SK-N-SH (cell line): ENCODE data around the gene RIMS3. TPM values are rescaled to one million over a fixed set of nuclear protein-coding genes. Genes with fewer than 3 reads are reported as not detected.

Experiments
- CTCF ChIA-PET: fragments of 300-600, 350-600 bp; formaldehyde crosslinking; extraction: SDS; loops from one replicate; lab custom pipeline; 2021; lab: Yijun Ruan, JAX
- POLR2A ChIA-PET: fragments of 350-600 bp; sonication (Branson Sonifier 250); formaldehyde crosslinking; extraction: SDS; loops from one replicate; lab custom pipeline; 2020; ENCODE audit warnings: antibody characterized with exemption, inconsistent platforms; lab: Yijun Ruan, JAX
- DNase-seq: peaks from one replicate; pipeline ENCODE4 v3.0.0; 2012
- H2AFZ ChIP-seq: fragments of 200-600 bp; sonication (generic); 2 replicates; pipeline ENCODE4 v1.8.1; 2016; ENCODE audit warnings: antibody characterized with exemption, mild to moderate bottlenecking, low read depth
- H3F3A ChIP-seq: fragments of 200-600 bp; sonication (generic); replicated peaks from 2 replicates; pipeline ENCODE3; 2016; ENCODE audit warnings: antibody characterized with exemption, mild to moderate bottlenecking; ENCODE audit not compliant: insufficient read depth
- H3K27ac ChIP-seq, 2 experiments: fragments of 200-500 bp in 1 of 2; fragments of 200-600 bp in 1 of 2; sonication (Bioruptor generic) in 1 of 2; sonication (generic), shearing (Covaris generic) in 1 of 2; 2 replicates each; pipeline versions ENCODE4 v1.5.1 to v1.6.1; 2014 to 2016; ENCODE audit warnings: low read depth in 2 of 2, inconsistent platforms in 1 of 2, low read length in 1 of 2, mild to moderate bottlenecking in 1 of 2, mixed read lengths in 1 of 2
- H3K27me3 ChIP-seq: fragments of 200-600 bp; sonication (generic), shearing (Covaris generic); 2 replicates; pipeline ENCODE4 v1.6.1; 2016; ENCODE audit warnings: mixed run types; ENCODE audit not compliant: insufficient read depth
- H3K36me3 ChIP-seq, 2 experiments: fragments of 200-500 bp in 1 of 2; fragments of 200-600 bp in 1 of 2; sonication (Bioruptor generic) in 1 of 2; sonication (generic) in 1 of 2; replicated peaks in 1 of 2; 2 replicates each; pipeline versions ENCODE3 to v1.5.1; 2014 to 2016; ENCODE audit warnings: low read length in 1 of 2, mild to moderate bottlenecking in 1 of 2; ENCODE audit not compliant: insufficient read depth in 2 of 2, control insufficient read depth in 1 of 2
- H3K4me1 ChIP-seq, 2 experiments: fragments of 200-500 bp in 1 of 2; fragments of 200-600 bp in 1 of 2; sonication (Bioruptor generic) in 1 of 2; sonication (generic), shearing (Covaris generic) in 1 of 2; 2 replicates each; pipeline versions ENCODE4 v1.5.1 to v1.6.1; 2014 to 2016; ENCODE audit warnings: low read depth in 1 of 2, low read length in 1 of 2, mixed run types in 1 of 2; ENCODE audit not compliant: insufficient read depth in 2 of 2, control insufficient read depth in 1 of 2
- H3K4me2 ChIP-seq: fragments of 200-600 bp; sonication (generic), shearing (Covaris generic); 2 replicates; pipeline ENCODE4 v1.6.1; 2017; ENCODE audit warnings: mixed run types
- H3K4me3 ChIP-seq, 2 experiments: fragments of 200-500 bp in 1 of 2; fragments of 200-600 bp in 1 of 2; sonication (Bioruptor generic) in 1 of 2; sonication (generic), shearing (Covaris generic) in 1 of 2; 2 replicates each; pipeline versions ENCODE4 v1.5.1 to v1.8.1; 2014 to 2016; ENCODE audit warnings: low read depth in 2 of 2, inconsistent platforms in 1 of 2, low read length in 1 of 2, mild to moderate bottlenecking in 1 of 2, mixed read lengths in 1 of 2, moderate library complexity in 1 of 2
- H3K79me2 ChIP-seq: fragments of 200-600 bp; sonication (generic); 2 replicates; pipeline ENCODE4 v1.8.1; 2017; ENCODE audit warnings: mild to moderate bottlenecking; ENCODE audit not compliant: insufficient read depth
- H3K9ac ChIP-seq: fragments of 200-600 bp; sonication (generic); 2 replicates; pipeline ENCODE4 v1.6.1; 2017; ENCODE audit warnings: mixed run types
- H3K9me2 ChIP-seq: fragments of 200-600 bp; sonication (generic); 2 replicates; pipeline ENCODE4 v1.6.1; 2017; ENCODE audit warnings: mixed run types
- H3K9me3 ChIP-seq: fragments of 200-600 bp; sonication (generic); 2 replicates; pipeline ENCODE4 v1.6.1; 2017; ENCODE audit warnings: mixed run types, mild to moderate bottlenecking, moderate library complexity
- H4K20me1 ChIP-seq: fragments of 200-600 bp; sonication (generic); 2 replicates; pipeline ENCODE4 v1.6.1; 2017; ENCODE audit warnings: mild to moderate bottlenecking, mixed run types; ENCODE audit not compliant: insufficient read depth
- EP300 ChIP-seq, 2 experiments: IDR thresholded peaks; 2 replicates each; pipeline versions ENCODE4 v1.4.0 to v1.6.1; 2012; ENCODE audit warnings: borderline replicate concordance in 1 of 2, low read depth in 1 of 2, low read length in 1 of 2
- EZH2phosphoT487 ChIP-seq: fragments of 200-600 bp; sonication (generic); IDR thresholded peaks from 2 replicates; pipeline ENCODE4 v1.6.1; 2017; ENCODE audit warnings: low read depth, mixed run types, mild to moderate bottlenecking, antibody characterized with exemption, moderate library complexity, borderline replicate concordance
- GATA2 ChIP-seq: sonication (generic); formaldehyde crosslinking; IDR thresholded peaks from 2 replicates; pipeline ENCODE4 v1.5.0; 2020; ENCODE audit warnings: mild to moderate bottlenecking, missing genetic modification reagents
- JUND ChIP-seq: IDR thresholded peaks from 2 replicates; pipeline ENCODE4 v1.4.0; 2012
- MXI1 ChIP-seq: IDR thresholded peaks from 2 replicates; pipeline ENCODE4 v1.6.1; 2012; ENCODE audit warnings: mild to moderate bottlenecking, low read depth, low read length, improper control_type of control experiment
- NRF1 ChIP-seq: IDR thresholded peaks from 2 replicates; pipeline ENCODE4 v1.6.1; 2012; ENCODE audit warnings: low read depth, mild to moderate bottlenecking, low read length
- POLR2AphosphoS5 ChIP-seq: IDR thresholded peaks from 2 replicates; pipeline ENCODE4 v1.6.1; 2012; ENCODE audit warnings: low read depth, low read length
- RAD21 ChIP-seq: IDR thresholded peaks from 2 replicates; pipeline ENCODE4 v1.6.1; 2012; ENCODE audit warnings: mild to moderate bottlenecking, low read length
- SIN3A ChIP-seq: IDR thresholded peaks from 2 replicates; pipeline ENCODE4 v1.6.1; 2012; ENCODE audit warnings: low read depth, mild to moderate bottlenecking, low read length, moderate library complexity, borderline replicate concordance
- SMC3 ChIP-seq: IDR thresholded peaks from 2 replicates; pipeline ENCODE4 v1.6.1; 2012; ENCODE audit warnings: low read depth, low read length, improper control_type of control experiment
- WGBS: methylation state at CpG from one replicate; pipeline ENCODE4 v1.1.6; 2017; ENCODE audit warnings: low lambda C conversion rate; 5-methylcytosine and 5-hydroxymethylcytosine counted together
- polyA plus RNA-seq, 3 experiments: library from polyadenylated mRNA; depleted of rRNA; stranded (reverse); fragments of >200 nt; gene quantifications; 2 replicates each; pipeline ENCODE4 v1.2.3, GENCODE V29; 2012
- TF ChIP-seq, protein P1 (sequence below): fragments of 200-600 bp; sonication (generic); IDR thresholded peaks from 2 replicates; pipeline ENCODE4 v1.6.1; 2017; ENCODE audit warnings: antibody characterized with exemption, mild to moderate bottlenecking, moderate library complexity
- TF ChIP-seq, protein P2 (sequence below): IDR thresholded peaks from 2 replicates; pipeline ENCODE4 v1.6.1; 2012; ENCODE audit warnings: mild to moderate bottlenecking, low read depth, low read length, moderate library complexity
- TF ChIP-seq, protein P3 (sequence below): IDR thresholded peaks from 2 replicates; pipeline ENCODE4 v1.4.0; 2012; ENCODE audit warnings: low read depth, borderline replicate concordance

The RIMS3 gene
- polyA plus RNA-seq, 1 of the 3 experiments (the other 2 are of a cell fraction), result 1.9 TPM

DNA sequence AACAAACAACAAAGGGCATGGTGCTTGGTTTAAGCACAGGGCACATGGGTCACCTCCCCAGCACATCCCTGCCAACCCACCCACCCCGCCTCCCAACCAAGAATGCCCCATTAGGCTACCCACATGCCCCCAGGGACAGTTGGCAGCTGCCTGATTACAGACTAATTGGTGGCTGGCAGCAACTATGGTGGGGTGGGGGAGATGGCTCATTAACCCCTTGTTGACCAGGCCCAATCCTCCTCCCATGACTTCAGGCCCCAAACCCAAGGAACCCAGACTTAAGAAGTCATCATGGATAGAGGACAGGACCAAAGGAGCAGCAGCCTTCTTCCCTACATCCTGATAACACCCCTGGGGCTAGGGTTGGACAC, 1.3 kb downstream of the RIMS3 start:
- H3K9ac ChIP-seq, result no peak overlapping the region
- DNase-seq, result peak; percentile 73
- peak overlapping the region in 1 of 2 experiments; percentile 96; a peak in 2 of 4 replicates for H3K27ac ChIP-seq
- POLR2A ChIA-PET, result interaction anchor here (1.7 to 4.4 kb wide), 3 partner anchors 19 to 155 kb away, joined by 4 to 30 read pairs (median 11); partner anchors contain the start of genes EXO5 and NFYC
- H4K20me1 ChIP-seq, result no peaks in the 10 kb centered on the region
- H3K4me3 ChIP-seq, result peak overlapping the region in 1 of 2 experiments; percentile 65; a peak in 1 of 4 replicates
- peaks cover 15 to 50% of the 10 kb centered on the region in 2 experiments; a peak in 2 of 4 replicates for H3K4me1 ChIP-seq
- no peaks in the 10 kb centered on the region for H3K9me3 ChIP-seq
- no CpG with 5 or more reads among the region's 1 CpG for WGBS
- H2AFZ ChIP-seq, result no peak overlapping the region
- no peaks in the 10 kb centered on the region for H3K79me2 ChIP-seq
- 0 out of 2 replicates have a peak overlapping the region, but pooled peaks have one; percentile 73 for H3K4me2 ChIP-seq
- no peaks in the 10 kb centered on the region for H3K27me3 ChIP-seq
- CTCF ChIA-PET, result interaction anchor here (0.9 to 3.2 kb wide), 9 partner anchors 10 to 520 kb away, joined by 3 to 13 read pairs (median 4); partner anchors contain the start of gene NFYC
- H3K36me3 ChIP-seq, result no peaks in the 10 kb centered on the region
- H3K9me2 ChIP-seq, result no peaks in the 10 kb centered on the region
- TF ChIP-seq GATA2 (CRISPR knock-in tag) (peak; percentile 24), SIN3A (no peak), RAD21 (no peak), NRF1 (no peak), JUND (no peak), EZH2phosphoT487 (no peak), POLR2AphosphoS5 (no peak), EP300 (IDR thresholded peaks at IDR 0.05; ENCODE audit: borderline replicate concordance in 1 of 2, low read depth in 1 of 2, low read length in 1 of 2) (peak in 1 of 2 experiments; percentile 57; a peak in 1 of 4 replicates), SMC3 (no peak), MXI1 (no peak)
- TF ChIP-seq, protein P1, sequence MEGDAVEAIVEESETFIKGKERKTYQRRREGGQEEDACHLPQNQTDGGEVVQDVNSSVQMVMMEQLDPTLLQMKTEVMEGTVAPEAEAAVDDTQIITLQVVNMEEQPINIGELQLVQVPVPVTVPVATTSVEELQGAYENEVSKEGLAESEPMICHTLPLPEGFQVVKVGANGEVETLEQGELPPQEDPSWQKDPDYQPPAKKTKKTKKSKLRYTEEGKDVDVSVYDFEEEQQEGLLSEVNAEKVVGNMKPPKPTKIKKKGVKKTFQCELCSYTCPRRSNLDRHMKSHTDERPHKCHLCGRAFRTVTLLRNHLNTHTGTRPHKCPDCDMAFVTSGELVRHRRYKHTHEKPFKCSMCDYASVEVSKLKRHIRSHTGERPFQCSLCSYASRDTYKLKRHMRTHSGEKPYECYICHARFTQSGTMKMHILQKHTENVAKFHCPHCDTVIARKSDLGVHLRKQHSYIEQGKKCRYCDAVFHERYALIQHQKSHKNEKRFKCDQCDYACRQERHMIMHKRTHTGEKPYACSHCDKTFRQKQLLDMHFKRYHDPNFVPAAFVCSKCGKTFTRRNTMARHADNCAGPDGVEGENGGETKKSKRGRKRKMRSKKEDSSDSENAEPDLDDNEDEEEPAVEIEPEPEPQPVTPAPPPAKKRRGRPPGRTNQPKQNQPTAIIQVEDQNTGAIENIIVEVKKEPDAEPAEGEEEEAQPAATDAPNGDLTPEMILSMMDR, result no peak
- TF ChIP-seq, protein P2, sequence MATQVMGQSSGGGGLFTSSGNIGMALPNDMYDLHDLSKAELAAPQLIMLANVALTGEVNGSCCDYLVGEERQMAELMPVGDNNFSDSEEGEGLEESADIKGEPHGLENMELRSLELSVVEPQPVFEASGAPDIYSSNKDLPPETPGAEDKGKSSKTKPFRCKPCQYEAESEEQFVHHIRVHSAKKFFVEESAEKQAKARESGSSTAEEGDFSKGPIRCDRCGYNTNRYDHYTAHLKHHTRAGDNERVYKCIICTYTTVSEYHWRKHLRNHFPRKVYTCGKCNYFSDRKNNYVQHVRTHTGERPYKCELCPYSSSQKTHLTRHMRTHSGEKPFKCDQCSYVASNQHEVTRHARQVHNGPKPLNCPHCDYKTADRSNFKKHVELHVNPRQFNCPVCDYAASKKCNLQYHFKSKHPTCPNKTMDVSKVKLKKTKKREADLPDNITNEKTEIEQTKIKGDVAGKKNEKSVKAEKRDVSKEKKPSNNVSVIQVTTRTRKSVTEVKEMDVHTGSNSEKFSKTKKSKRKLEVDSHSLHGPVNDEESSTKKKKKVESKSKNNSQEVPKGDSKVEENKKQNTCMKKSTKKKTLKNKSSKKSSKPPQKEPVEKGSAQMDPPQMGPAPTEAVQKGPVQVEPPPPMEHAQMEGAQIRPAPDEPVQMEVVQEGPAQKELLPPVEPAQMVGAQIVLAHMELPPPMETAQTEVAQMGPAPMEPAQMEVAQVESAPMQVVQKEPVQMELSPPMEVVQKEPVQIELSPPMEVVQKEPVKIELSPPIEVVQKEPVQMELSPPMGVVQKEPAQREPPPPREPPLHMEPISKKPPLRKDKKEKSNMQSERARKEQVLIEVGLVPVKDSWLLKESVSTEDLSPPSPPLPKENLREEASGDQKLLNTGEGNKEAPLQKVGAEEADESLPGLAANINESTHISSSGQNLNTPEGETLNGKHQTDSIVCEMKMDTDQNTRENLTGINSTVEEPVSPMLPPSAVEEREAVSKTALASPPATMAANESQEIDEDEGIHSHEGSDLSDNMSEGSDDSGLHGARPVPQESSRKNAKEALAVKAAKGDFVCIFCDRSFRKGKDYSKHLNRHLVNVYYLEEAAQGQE, result no peak
- TF ChIP-seq, protein P3, sequence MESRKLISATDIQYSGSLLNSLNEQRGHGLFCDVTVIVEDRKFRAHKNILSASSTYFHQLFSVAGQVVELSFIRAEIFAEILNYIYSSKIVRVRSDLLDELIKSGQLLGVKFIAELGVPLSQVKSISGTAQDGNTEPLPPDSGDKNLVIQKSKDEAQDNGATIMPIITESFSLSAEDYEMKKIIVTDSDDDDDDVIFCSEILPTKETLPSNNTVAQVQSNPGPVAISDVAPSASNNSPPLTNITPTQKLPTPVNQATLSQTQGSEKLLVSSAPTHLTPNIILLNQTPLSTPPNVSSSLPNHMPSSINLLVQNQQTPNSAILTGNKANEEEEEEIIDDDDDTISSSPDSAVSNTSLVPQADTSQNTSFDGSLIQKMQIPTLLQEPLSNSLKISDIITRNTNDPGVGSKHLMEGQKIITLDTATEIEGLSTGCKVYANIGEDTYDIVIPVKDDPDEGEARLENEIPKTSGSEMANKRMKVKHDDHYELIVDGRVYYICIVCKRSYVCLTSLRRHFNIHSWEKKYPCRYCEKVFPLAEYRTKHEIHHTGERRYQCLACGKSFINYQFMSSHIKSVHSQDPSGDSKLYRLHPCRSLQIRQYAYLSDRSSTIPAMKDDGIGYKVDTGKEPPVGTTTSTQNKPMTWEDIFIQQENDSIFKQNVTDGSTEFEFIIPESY, result no peak
- peaks cover 3% of the 10 kb centered on the region for H3F3A ChIP-seq
